Lower leg skin (tissue), 4 donors: ENCODE data around the gene CCDC186. TPM values are rescaled to one million over a fixed set of nuclear protein-coding genes. Genes with fewer than 3 reads are reported as not detected.

Experiments used
- DNase-seq, 2 donors: peaks; one replicate each; pipeline ENCODE4 v3.0.0-alpha.2; 2019; ENCODE audit warnings: low spot score in 2 of 2
- H3K4me3 ChIP-seq: fragments of 200-600 bp; sonication (generic); 2 replicates; pipeline ENCODE4 v1.5.1; 2017; ENCODE audit warnings: mild to moderate bottlenecking, low read depth; ENCODE audit not compliant: poor library complexity, severe bottlenecking
- POLR2A ChIP-seq, 2 donors: fragments of 450-650 bp; IDR thresholded peaks; one replicate each; pipeline ENCODE4 v1.6.1; 2016 to 2017; ENCODE audit warnings: antibody characterized with exemption in 2 of 2, mild to moderate bottlenecking in 1 of 2, moderate library complexity in 1 of 2
- WGBS, 2 donors: methylation state at CpG; one replicate each; pipeline ENCODE4 v1.1.5; 2018; 5-methylcytosine and 5-hydroxymethylcytosine counted together
- intact Hi-C: fragments of 100-400 bp; cut with DNase I; formaldehyde crosslinking; loops from one replicate; pipeline ENCODE4 v1.15.0; 2023; ENCODE audit warnings: low total_unique reads
- total RNA-seq, 4 donors: library from RNA; depleted of rRNA; stranded (reverse); fragments of >200 nt; gene quantifications; one replicate each; pipeline ENCODE4 v1.1.0, GENCODE V29; 2016
- TF ChIP-seq, protein P1 (sequence below), 3 donors: fragments of 450-650 bp; IDR thresholded peaks; one replicate each; pipeline ENCODE4 v1.5.1; 2016; ENCODE audit warnings: antibody characterized with exemption in 3 of 3, mild to moderate bottlenecking in 3 of 3, moderate library complexity in 2 of 3

CCDC186 gene
- total RNA-seq, 4 donors from 2014 or later = 24.4 to 83.4 (median 33.0) TPM

DNA sequence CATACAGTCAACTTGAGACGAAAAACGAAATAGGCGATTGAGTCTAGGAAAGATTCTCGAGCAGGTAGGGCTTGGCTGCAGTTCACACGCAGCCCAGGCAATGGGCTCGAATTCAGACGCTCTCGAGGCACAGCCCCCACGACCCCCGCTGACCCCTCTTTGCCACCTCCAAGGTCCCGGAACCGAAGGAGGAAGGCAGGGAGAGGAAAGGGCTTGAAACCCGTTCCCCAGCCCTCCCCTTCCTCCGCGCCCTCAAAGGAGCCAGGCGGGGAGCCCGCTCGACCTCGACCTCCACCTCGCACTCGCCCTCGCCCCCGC, 441 bp downstream of the CCDC186 start:
- H3K4me3 ChIP-seq = peak overlapping the region; percentile 100
- intact Hi-C loops = no loop called here
- TF ChIP-seq, protein P1, sequence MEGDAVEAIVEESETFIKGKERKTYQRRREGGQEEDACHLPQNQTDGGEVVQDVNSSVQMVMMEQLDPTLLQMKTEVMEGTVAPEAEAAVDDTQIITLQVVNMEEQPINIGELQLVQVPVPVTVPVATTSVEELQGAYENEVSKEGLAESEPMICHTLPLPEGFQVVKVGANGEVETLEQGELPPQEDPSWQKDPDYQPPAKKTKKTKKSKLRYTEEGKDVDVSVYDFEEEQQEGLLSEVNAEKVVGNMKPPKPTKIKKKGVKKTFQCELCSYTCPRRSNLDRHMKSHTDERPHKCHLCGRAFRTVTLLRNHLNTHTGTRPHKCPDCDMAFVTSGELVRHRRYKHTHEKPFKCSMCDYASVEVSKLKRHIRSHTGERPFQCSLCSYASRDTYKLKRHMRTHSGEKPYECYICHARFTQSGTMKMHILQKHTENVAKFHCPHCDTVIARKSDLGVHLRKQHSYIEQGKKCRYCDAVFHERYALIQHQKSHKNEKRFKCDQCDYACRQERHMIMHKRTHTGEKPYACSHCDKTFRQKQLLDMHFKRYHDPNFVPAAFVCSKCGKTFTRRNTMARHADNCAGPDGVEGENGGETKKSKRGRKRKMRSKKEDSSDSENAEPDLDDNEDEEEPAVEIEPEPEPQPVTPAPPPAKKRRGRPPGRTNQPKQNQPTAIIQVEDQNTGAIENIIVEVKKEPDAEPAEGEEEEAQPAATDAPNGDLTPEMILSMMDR (IDR thresholded peaks at IDR 0.05) = no peak
- TF ChIP-seq POLR2A (IDR thresholded peaks at IDR 0.05) = no peak
- no peak for DNase-seq
- 0 to 1% methylated on average over 23 of the region's 23 CpGs for WGBS, 2 donors

DNA sequence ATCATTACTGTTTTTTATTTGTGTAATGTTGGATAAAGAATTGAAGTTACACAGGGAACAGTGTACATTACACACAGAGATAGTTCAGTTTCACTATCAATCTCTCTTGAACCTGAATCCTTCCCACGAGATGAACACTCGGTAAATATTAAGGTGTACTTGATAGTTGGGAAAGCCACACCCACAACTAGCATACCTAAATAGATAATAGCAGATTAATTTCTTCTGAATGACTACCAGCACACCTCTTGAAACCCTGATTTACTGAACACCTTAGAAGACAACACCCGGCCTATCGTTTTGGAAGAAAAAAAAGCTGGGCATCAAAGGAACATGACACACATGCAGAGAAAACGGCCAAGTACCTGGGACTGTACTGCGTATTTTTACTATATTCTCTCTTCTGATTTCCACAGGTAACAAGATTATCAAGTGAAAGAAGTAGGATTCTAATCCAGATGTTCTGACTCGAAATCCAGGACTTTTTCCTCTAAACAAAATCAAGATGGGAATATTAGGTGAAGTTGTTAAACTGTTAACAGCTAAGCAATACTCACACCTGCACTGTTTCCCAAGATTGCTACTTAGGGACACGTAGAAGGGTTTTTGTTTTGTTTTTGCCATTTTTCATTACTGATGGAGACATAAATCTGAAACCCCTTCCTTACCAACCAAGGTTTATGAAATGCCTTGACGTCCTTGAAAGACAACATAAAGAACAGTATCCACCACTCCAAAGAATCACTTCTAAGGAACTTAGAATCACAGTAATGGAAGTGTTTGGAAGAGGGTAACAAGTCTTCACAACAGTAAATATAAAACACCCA, 1.0 kb downstream of the CCDC186 start:
- 9 to 12% methylated on average over 9 of the region's 9 CpGs for WGBS, 2 donors
- intact Hi-C loops = no loop called here

DNA sequence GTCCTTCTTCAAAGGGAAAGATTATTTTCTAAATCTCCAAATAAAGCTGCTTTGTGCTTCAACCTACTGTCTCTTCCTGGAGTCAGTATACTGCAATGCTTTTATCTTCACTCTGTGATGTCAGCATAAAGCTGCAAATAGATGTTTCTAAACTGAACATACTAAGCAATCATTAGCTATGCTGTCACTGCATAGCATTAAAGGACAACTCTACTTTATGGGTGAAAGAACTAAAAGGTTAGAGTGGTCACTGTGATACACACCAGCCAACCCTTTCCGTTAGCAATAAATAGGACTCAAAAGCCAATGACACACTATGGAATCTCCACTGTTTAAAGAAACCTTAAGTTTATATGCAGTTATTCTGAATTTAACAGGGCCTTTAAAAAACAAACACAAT, 1.8 kb downstream of the CCDC186 start:
- no peak overlapping the region for H3K4me3 ChIP-seq
- TF ChIP-seq POLR2A (IDR thresholded peaks at IDR 0.05) = no peak
- TF ChIP-seq, protein P1 (IDR thresholded peaks at IDR 0.05) = no peak
- intact Hi-C loops = no loop called here
- DNase-seq = no peak
- WGBS, 2 donors = 9 to 13% methylated on average over 1 of the region's 1 CpG

More for the DNA sequence above, 1.0 kb downstream of the CCDC186 start:
- DNase-seq = no peak
- peak overlapping the region; percentile 100 for H3K4me3 ChIP-seq
- no peak for TF ChIP-seq POLR2A (IDR thresholded peaks at IDR 0.05)
- TF ChIP-seq, protein P1 (IDR thresholded peaks at IDR 0.05) = no peak

DNA sequence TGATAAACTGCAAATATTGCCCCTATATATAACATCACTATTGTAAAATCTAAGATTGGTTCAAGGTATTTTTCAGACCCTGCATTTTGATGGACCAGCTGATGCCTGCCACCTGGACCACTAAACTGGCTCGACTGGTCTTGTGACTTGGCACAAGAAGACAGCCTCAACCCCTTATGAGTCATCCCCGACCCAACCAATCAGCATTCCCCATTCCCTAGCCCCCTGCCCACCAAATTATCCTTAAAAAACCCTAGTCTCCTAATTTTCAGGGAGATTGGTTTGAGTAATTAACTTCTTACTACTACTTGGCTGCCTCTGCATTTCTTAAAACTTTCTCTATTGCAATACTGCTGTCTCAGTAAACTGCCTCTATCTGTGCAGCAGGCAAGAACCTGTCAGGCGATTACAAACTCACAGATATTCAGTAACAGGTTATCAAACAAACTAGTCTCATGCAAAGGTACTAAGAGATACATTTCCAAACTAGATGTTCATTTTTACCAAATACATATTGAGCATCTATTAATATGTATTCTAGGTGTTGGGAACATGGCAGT, 5.5 kb downstream of the CCDC186 start:
- no peak for DNase-seq
- intact Hi-C loops = no loop called here
- no peak overlapping the region for H3K4me3 ChIP-seq
- 89 to 92% methylated on average over 3 of the region's 3 CpGs for WGBS, 2 donors
- TF ChIP-seq, protein P1 (IDR thresholded peaks at IDR 0.05) = no peak
- no peak for TF ChIP-seq POLR2A (IDR thresholded peaks at IDR 0.05)

DNA sequence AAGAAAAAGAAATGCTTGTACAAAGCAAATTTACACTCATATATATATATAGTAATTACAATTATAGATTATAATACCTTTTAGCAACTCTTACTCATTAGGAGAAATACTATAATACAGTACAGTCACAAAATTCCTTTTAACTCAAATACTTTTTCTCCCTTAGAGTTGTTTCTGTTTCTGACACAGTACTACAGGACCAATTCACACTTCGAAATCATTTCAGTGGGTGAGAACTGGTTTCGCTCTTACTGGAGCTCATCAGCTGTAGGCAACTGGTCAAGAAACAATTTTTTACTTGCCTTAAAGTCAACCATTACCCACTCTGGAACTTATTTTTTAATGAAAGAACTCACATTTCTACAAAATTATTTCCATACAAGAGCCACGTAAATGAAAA, 6.0 kb downstream of the CCDC186 start:
- no peak for DNase-seq
- intact Hi-C loops = no loop called here
- no peak overlapping the region for H3K4me3 ChIP-seq
- 90 to 92% methylated on average over 3 of the region's 3 CpGs for WGBS, 2 donors
- no peak for TF ChIP-seq POLR2A (IDR thresholded peaks at IDR 0.05)
- TF ChIP-seq, protein P1 (IDR thresholded peaks at IDR 0.05) = no peak
